ENCODE measurements around the gene TREM1.
"Not testable (repeated sequence)": the region's sequence is repeated elsewhere in the genome, so short reads cannot be mapped to it uniquely, and the experiment has no call there.

TREM1 gene

DNA sequence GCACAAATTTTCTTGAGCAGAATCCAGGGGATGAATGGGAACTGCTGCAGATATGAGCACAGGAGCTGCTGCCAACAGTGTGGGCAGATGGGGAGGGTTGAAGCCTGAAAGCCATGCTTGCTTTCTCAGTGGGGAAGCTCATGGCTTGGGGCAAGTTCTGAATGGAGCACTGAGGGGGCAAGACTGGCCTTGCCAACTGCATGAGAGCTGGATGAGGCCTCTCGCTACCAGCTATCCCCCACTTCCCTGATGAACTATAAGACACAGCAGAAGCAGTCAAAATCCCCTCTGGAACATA lies 28.3 kb downstream of the TREM1 start:
- DNase-seq (ENCODE audit: low read depth in 2 of 2): no peak

DNA sequence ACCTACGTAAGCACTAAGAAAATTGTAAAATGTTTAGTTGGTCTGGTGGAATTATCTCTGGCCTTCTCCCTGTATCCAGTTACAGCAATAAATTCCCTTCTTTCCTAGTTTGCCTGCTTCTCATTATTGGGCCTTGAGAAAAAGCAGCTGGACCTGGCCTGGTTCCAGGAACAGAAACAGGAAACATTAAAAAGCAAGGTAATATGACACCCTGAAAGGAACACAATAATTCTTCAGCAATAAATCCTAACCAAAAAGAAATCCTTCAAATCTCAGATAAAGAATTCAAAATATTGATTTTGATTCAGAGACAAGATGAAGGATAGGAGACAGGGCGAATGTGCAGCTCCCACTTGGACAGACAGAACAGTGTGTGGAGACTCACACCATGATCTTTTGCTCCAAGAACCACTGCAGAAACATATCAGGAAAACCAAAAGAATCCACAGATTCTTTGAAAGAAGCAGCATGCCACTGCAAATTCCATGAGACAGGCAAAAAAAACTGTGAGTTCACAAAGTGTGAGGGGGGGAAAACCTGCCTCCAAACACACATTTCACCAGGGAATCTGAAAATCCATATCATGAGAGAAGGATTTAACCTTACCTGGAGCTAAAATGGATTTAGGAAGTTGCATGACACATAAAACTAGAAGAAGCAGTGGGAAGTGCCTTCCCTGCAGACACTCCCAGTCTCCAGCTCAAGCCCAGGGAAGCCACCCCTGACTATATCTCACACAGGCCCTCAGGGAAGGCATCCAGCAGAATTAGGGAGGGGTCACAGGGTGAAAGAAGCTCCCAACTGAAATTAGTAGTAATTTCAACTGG lies 28.9 kb downstream of the TREM1 start:
- DNase-seq (ENCODE audit: low read depth in 2 of 2): peak; percentile 68 to 71

DNA sequence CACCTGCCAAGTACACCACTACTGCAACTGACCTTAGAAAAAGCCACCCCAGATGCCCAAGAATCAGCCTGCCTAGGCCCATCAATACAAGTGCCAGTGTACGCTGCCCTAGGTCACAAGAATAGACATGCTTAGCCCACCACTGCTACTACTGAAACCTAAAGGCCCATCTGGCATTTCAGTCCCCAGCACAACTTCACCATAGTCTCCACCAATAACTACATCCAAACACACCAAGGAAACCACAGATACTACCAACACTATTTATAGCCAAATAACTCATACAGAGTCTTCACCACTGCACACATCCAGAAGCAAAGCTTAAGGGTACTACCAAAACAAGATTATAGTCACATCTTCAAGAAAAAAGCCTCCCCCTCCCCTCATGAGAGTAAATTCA lies 30.1 kb downstream of the TREM1 start:
- DNase-seq (ENCODE audit: low read depth in 2 of 2): no peak

DNA sequence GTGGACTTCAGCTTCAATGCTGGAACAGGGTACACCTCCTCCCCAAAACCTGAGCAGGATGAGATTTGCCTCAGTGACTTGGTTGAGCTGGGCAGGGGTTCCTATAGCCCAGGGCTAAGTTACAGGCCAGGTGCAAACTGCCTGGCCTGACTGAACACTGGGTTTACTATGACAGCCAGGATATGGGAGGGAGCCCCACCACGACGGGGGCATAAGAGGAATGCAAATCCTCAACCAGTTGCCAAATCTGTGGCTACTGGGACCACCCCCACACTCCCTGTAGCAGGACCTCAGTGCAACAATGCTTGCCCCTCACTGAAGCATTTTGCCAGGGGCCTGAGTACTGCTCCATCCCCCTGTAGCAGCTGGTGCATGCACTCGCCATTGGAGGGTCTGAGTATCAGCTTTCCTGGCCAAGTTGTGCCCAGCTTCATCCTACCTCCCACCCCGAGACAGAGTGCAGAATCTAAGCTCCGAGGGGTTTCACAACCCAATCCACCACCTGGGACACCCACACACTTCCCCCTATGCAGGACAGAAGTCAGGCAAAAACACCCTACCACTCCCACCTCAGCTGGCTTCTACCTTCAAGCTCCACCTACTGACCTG lies 30.7 kb downstream of the TREM1 start:
- DNase-seq (ENCODE audit: low read depth in 2 of 2): no peak

DNA sequence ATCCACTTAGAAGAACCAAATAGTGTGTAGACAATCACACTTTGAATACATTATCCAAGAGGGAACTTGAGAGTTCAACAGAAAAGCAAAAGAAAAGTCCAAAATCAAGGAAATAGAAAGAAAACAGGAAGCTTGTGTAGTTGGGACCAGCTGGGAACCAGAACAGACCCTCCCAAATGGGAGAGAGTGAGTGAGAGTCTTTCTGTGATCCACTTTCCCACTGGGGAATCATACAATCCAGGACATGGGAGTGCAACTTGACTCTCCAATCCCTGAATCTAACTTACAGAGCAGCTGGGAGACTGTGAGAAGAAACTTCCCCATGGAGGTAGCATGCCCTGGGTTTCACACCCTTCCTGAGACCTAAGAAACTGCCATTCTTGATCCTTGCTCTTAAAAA lies 31.4 kb downstream of the TREM1 start:
- DNase-seq (ENCODE audit: low read depth in 2 of 2): no peak

DNA sequence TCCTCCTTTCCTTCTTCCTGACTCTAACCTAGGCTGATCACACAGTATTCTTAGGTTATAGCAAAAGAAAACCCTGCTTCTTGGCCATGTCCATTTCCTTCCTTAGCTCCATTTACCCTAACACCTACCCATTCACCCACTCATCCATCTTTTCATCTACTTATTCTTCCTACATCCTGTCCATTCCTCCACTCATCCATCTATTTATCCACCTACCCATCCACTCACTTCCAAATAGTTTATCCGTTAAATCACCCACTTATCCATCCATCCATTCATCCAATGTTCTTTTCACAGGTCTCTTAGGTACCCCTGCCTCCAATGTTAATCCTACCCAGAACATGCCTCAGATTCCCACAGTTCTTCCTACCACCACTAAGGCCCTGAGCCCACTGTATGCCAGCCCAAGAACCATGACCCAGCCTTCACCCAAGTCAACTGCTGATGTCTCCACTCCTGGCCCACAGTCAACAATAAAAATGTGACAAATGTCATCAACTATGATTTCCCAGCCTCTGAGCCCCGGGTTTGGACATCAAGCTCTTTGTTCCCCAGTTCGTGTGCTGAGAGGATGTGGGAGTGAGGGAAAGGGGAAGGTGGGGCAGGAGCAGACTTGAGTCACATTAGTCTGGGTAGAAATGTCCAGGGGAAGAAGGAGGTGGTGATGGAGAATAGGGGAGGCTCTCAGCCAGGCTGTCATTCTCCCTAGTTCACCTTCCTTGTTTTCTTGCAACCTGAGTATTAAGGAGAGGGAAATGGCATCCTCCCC lies 33.9 kb downstream of the TREM1 start:
- DNase-seq (ENCODE audit: low read depth in 2 of 2): no peak

DNA sequence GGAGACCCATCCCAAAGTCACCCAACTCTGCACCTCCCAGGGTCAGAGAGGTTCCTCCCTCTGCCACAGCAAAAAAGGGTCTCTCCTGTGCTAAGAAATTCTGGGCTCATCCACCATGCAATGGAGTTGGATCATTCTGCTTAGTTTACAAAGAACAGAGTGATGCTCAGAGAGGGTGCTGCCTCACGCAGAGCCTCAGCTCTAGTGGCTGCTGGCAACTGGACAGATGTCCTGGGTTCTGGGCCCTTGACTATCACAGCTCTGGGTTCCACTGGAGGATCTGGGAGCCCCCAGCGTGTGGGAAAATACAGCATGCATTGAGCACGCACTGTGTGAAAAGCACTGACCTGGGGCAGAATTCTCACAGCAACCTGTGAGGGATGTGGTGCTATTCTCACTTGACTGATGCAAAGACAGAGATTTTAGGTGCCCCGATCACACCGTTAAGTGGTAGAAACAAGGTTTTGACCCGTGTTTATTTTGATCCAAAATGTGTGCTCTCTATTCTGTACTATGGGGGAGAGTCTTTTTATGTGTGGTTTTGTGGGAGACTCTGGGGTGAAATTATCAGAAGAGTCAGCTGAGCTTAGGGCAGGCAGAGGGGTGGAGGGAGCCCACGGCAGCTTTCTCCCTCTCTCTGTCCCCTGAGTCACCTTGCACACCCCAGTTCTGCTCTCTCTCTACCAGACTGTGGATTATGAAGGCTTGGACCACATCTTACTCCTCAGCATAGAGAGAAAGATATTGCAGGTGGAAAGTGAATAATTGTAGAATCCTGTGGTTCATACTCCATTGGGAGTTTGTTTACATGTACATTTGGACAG lies 38.4 kb downstream of the TREM1 start:
- no peak for DNase-seq (ENCODE audit: low read depth in 2 of 2)

DNA sequence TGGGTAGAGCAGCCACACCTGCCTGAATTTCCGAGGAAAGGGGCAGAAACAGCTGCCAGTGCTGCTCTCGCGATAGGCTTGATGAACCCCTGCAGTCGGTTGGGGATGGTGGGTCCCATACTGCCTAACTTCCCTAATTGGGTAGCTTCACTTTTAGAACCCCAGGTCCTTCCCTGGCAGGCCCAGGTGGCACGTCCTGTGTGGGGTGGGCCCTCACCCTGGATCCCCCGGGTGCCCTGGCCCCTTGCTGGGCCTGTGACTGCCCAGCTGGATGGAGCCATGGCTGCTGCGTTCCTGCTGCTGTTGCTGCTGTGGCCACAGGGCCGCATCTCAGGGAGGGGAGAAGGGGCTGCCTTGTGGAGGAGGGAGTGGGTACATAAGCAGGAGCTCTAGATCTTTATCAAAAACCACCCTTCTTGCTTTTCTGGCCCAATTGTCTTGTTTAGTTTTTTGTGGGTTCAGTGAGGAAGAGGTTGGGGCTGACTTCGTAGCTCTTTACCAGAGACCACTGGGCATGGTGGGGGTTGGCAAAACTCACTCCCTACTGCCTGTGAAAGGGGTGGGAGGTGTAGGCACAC lies 39.1 kb downstream of the TREM1 start:
- no peak for DNase-seq (ENCODE audit: low read depth in 2 of 2)

DNA sequence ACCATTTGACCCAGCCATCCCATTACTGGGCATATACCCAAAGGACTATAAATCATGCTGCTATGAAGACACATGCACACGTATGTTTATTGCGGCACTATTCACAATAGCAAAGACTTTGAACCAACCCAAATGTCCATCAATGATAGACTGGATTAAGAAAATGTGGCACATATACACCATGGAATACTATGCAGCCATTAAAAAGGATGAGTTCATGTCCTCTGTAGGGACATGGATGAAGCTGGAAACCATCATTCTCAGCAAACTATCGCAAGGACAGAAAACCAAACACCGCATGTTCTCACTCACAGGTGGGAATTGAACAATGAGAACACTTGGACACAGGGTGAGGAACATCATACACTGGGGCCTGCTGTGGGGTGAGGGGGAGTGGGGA lies 40.0 kb downstream of the TREM1 start:
- DNase-seq (ENCODE audit: low read depth in 2 of 2): not testable (repeated sequence)

DNA sequence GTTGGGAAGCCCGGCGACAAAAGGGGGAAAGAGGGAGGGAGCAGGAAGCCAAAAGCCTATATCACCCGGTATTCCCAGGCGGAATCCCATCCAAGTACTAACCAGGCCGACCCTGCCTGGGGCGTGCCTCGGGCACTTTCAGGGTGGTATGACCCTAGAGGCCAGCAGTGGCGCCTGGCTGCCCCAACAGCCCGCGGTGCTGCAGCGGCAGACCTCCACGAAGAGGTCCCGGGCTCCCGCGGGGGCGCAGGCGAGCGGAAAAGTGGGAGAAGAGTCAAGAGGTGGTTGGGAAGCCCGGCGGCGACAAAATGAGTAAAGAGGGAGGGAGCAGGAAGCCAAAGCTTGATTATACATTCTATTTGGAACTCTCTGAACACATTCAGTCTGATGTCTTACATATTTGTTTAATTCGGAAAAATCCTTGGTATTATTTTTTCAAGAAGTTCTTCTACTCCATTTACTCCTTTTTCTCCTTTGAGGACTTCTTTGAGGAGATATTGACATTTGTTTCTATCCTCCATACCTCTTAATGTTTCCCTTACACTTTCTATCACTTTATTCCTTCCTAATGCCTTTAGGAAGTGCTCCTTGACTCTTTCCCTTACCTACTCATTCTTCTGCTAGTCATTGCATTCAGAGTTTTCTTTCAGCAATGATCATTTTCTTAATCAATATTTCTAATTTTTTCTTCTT lies 46.9 kb downstream of the TREM1 start:
- no peak for DNase-seq (ENCODE audit: low read depth in 2 of 2)

DNA sequence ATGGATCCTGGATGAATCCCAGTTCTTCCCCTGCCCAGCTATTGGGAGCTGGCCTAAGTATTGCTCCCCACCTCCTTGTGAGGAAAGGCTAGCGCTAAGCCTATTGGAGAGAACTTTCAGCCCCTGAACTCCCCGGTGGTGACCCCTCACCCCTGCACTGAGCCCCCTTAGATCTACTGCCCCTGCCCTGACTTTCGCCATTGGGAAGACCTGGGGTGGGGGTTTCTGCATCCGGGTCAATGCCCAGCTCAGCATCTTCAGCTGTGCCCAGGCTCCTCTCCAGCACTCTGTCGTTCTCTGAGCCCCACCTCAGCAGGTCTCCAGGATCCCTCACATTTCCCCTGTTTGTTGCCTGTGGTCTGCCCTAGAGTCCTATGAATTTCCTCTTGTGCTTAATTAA lies 49.4 kb downstream of the TREM1 start:
- no peak for DNase-seq (ENCODE audit: low read depth in 2 of 2)

DNA sequence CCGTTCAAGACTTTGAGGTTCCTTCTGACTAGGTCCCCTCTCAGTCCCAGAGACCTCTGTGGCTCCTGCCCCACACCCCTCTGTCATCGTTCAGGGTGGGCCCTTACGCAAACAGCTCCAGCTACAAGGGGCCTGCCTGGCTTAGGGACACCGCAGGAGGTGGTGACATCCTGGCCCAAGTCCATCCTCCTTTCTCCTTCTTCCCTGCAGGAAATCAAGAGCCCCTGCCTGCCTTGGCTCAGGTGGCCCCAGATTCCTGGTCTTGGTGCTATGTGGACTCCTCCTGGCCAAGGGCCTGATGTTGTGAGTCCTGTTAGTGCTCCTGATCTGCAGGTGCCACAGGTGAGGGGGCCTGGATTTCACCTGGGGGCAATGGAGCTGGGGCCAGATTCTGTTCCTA lies 50.2 kb downstream of the TREM1 start:
- DNase-seq (ENCODE audit: low read depth in 2 of 2): no peak

DNA sequence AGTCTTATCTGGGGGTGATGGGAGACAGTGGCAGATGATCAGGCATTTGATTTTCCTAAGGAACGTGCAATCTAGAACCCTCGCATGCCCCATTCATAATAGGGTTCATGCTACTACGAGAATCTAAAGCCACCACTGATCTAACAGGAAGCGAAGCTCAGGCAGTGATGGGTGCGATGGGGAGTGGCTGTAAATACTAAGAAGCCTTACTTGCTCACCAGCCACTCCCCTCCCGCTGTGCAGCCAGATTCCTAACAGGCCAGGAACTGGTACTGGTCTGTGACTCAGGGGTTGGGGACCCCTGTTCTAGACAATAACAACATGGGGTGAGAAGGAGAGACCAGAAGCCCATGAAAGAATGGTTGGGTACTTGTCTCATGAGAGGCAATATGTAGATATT lies 53.8 kb downstream of the TREM1 start:
- DNase-seq (ENCODE audit: low read depth in 2 of 2): no peak

DNA sequence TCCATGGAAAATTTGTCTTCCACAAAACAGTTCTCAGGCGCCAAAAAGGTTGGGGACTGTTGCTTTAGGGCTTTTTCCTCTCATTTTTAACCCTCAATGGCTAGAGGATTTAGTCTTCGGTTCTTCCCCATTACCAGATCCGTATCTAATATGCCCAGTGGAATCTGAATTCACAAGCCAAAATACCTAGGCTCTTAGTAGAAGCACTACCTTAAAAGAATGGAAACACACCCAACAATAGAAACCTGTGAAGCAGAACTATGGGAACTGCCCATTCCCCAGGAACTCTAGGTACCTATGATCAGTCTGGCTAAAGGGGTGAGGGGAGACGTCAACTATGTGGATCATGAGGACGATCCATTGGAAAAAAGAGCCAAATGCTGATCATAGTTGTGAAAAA lies 55.2 kb downstream of the TREM1 start:
- DNase-seq (ENCODE audit: low read depth in 2 of 2): no peak

DNA sequence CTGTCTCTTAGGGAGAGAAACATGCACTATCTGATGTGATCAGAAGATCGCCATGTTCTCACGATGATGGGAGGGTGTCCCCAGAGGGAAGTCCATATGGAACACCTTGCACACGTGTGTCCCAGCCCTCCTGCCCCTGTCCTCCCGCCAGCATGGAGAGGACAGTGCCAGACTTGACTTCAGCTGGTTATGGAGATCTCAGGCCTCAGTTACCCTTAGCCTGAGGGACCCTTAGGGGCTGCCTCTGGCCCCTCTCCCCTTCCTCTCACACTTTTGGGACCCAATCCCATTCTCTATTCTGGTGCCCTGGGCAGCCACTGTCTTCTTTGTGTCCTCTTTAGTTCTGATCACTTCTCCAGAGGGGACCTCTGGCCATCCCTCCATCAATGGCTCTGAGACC lies 56.8 kb downstream of the TREM1 start:
- DNase-seq (ENCODE audit: low read depth in 2 of 2): no peak

DNA sequence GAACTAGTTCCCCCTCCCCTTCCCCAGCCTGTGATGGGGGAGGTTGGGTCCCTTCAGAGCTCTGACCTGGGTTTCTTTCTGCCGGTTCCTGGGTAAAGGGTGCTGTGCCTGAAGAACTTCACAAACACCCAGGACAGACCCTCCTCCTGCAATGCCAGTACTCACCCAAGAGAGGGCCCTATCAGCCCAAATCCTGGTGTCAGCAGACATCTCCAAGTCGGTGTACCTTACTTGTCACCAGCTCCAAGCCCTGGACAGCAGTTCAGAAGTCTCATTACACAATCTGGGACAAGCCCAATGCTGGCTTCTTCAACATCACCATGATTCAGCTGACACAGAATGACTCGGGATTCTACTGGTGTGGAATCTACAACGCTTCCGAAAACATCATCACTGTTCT lies 57.9 kb downstream of the TREM1 start:
- DNase-seq (ENCODE audit: low read depth in 2 of 2): no peak

DNA sequence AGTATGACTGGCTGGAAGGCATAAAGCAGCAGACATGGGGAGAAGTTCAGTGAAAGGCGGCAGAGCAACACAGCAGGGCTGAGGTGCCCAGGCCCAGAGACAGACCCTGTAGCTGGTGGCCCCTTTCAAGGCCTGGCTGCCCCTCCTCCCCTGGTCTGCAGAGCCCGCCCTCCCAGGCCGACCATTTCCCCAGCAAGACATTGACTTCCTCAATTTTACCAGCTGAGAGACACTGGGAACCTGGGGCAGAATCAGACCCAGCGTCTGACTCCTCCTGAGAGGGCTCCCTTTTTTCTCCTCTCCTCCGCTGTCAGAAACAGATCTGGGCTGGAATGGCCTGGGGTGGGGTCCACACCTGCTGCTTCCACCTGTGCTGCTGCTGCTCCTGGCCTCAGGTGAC lies 58.4 kb downstream of the TREM1 start, which contains the start of gene TREML4:
Gene TREML4 (plus strand): TSS at position 254 of the 400 bp plus-strand sequence. CDS start 79 bp downstream, at position 333.
- no peak for DNase-seq (ENCODE audit: low read depth in 2 of 2)

DNA sequence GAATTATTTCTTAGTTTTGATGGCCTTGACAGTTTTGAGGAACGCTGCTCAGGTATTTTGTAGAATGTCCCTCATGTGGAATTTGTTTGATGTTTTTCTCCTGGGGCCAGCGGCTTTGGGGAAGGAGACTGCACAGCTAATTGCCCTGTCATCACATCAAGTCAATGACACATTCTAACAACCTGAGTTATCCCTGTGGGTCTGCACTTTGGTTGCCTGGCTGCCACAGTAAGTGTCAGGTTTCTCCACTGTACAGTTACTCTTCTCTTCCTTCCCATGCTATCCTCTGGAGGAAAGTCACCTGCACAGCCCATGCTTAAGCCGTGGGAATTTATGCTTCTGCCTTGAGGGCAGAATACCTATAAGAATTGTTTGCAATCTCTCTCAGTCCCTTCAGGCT lies 59.7 kb downstream of the TREM1 start:
- no peak for DNase-seq (ENCODE audit: low read depth in 2 of 2)

DNA sequence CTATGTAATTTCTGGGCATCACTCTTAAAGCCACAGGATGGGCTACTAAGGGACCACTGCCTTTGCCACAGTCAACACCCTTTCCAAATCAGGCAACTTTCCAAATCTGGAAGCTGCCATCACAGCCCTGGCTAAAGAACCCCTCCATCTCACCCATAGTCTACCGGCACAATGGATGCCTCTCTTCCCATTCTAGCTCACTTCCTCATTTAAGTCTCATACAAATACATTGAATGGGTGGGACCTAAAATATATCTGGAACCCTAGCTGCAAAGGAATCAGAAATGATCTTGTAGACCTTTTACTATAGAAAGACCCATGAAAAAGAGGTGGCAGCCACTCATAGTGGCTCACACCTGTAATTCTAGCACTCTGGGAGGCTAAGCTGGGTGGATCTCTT lies 61.7 kb downstream of the TREM1 start:
- no peak for DNase-seq (ENCODE audit: low read depth in 2 of 2)

Measured in fibroblast of skin of left quadriceps (primary cell).